Embryonic facial prominence (tissue), 1 donor: ENCODE results near the gene MYOM1.

ENCODE experiments used
- DNase-seq: peaks from one replicate; pipeline ENCODE4 v3.0.0-alpha.2; 2016; ENCODE audit errors: extremely low spot score

The MYOM1 gene

DNA sequence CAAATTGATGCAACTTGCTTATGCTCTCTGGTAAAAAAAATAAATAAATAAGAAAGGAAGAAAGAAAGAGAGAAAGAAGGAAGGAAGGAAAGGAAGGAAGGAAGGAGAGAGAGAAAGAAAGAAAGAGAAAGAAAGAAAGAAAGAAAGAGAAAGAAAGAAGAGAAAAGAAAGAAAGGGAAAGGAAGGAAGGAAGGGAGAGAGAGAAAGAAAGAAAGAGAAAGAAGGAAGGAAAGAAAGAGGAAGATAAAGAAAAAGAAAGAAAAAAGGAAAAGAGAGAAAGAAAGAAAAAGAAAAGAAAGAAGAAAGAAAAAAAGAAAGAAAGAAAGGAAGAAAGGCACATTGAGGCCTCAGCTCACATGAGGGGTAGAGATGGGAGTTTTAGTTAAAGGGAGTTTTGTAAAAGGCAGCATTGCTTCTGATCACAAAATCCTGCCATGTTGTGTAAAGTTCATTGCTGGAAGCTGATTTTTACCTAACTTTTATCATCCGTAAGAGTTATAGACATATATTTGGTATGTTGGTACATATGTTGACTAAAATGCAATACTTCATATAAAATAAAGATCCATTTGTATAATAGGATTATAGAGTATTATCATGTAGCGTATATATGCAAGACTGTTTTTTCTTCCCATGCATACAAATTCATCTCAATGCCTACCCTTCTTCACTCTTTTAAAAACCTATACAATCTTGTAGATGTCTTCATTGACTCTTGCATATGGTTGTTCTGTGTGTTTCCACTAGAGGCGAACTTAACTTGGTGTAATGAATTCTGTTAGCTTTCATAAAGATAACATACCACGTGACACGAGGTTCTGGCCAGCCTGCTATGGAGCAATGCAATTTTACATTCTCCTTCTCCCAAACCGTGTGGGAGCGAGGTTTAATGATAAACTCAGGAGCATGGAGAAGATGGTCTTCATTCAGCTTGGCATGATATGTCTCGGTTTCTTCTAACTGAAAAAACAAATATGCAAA, 32.8 kb downstream of the MYOM1 start:
- no peak for DNase-seq

DNA sequence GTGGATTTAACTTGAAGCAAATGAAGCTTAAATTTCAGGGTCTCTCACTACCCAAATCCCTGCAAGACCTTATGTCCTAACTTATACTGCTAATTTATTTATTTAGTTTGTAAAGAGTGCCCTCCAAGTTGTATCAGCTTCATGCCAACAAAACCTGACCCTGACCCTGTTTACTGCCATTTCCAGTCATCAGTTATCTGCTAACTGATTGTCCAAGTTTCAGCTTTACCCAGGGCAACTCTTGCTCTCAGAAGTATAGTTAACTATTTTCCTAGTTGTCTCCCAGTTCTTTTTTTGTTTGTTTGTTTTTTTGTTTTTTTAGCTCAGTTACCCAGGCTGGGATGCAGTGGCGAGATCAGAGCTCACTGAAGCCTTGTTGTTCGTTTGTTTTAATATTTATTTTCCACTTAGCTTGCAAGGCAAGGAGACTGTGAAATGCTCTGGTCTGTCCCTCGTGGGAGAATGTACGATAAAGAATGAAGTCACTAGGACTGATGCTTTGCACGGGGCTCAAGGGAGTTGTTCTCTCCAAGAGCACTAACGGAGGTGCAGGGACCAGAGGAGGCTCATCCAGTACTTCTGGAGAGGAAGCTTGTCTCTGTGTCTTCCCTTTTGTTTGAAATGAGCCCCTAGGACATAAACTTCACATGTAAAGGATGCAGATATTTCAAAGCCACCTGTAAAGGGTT, 35.3 kb downstream of the MYOM1 start:
- DNase-seq, result no peak

DNA sequence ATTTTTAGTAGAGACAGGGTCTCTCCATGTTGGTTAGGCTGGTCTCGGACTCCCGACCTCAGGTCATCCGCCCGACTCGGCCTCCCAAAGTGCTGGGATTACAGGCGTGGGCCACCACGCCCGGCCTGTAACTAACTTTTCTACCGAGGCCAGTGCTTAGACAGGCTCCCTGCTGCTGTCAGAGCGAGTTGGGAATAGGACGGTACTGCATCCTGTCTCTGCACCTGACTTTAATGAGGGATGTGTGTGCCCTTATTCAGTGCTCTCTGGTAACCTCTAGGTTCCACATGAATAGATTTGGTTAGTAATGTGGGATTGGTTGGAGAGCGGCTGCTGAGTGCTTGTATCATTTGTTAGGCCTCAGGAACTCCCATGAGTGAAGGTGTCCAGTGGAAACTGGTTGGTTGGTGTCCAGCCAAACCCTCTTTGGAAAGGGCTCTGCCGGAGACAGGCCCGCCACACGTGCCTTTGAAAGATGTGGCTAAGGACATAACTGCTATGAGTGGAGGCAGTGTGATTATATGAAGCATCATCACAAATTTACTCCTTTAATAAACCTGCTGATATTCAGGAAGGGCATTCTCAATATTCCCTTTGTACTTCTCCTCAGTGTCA, 36.6 kb downstream of the MYOM1 start:
- DNase-seq, result no peak

DNA sequence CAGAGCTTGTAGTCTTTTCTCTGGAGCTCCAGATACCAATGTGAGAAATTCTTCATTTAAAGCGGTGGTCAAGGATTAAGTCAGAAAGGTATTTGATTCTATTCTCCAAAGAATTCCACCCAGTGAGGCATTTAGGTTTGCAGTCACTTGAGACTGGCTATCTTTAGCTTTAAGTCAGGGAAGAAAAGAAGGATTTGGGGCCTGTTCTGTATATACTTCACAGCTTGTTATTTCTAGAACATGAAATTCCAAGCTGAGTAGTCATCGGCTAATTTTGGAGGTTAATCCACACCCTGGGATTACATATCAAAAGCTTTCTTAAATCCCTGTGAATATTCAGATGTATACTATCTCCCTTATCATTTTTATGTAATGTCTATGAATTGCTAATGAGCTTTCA, 39.4 kb downstream of the MYOM1 start:
- DNase-seq, result no peak

DNA sequence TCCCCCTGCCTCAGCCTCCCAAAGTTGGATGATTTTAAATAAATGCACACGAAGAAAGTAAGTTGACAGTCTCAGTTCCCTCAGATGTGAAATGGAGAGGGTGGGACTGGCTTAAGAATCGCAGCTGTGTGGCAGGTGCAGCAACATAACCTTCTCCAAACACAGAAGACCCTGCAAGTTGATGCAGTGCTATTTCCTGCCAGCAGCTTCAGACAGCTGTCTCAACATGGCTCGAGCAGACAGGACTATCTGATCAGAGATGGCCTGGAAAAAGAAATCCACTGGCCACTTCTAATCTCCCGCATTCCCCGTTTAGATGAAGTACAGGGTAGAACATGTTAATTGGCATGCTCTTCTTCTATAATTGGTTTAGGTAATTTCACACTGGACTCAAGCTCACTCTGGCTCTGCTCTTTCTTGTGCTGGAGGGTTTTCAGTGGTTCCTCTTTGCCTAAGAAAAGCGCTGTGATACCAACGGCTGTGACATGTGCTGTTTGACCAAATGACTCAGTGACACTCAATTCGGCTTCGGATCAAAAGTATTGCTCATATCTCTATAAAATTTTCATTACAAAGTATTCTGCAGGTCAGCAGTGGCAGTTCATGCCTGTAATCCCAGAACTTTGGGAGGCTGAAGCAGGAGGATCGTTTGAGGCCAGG, 40.2 kb downstream of the MYOM1 start:
- DNase-seq, result no peak

DNA sequence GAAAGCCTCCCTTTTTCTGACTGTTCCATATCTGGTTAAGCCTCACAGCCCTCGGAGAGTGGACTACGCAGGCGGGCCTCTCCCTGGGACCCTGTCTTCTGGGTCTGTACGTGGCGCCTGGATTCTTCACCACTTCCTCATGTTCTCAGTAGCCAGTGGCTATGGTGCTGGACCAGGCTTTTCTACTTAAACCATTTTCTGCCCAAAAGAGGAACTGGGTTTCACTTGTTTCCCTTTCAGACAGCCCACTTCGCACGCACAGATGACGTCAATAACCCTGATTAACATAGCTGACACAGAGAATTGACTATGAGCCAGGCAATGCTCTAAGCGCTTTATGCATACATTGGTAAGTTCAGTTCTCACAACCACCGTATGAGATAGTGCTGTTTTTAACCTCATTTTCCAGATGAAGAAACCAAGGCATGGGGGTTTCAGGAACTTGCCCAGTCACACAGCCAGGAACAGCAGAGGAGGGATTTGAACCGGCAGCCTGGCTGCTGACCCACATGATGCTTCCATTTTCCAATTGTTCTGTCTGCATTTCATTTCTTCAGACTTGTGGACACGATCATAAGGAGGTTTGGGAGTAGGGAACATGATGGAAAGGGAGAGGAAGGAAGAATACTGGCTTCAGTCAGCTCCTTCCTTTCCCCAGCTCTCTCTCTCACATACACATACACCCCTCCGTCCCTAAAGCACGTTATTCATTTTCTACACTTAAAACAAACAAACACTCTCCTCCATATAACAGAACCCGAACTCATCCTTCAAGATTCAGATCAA, 41.7 kb downstream of the MYOM1 start:
- DNase-seq, result no peak

DNA sequence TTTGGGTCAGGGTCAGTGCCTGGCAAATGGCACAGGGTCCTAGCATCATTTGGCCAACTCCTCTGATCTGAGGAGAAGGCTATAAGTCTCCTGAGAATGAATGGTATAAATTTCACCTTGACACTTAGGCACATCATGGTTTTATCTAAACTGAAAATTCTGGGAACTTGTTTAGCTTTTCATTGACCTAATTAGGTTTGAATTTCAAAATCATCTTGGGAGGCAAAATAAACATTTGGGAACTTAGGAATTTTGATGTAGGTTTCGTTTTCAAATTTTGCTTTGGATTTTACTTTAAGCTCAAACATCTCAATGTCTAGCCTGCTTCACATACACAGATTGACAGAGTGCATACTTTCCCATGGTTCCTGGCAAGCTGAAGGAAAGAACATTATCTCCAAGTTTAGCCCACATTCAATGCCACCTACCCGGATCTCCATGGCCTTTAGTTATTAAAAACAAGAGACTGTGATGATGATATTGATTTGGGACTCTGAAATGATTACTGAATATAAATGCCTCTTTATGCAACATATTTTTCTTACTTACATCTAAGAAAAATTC, 44.5 kb downstream of the MYOM1 start:
- DNase-seq, result no peak

DNA sequence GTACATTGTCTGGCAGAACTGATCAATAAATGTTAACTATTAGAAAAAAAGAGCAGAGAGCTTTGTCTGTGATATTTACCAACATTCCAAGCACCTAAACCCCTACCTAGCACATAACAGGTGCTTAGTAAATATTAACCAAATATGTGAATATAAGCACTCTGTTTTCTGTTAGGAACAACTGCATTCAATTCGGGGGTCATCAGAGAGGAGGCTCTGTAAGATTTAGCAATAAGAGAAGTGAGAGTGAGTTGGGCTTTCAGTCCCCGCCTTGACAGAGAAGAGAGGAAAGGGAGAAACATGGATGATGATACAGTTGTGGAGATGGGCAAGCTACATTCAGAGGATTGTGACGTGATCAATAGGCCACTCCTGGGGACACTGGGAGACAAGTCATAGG, 47.7 kb downstream of the MYOM1 start:
- no peak for DNase-seq

DNA sequence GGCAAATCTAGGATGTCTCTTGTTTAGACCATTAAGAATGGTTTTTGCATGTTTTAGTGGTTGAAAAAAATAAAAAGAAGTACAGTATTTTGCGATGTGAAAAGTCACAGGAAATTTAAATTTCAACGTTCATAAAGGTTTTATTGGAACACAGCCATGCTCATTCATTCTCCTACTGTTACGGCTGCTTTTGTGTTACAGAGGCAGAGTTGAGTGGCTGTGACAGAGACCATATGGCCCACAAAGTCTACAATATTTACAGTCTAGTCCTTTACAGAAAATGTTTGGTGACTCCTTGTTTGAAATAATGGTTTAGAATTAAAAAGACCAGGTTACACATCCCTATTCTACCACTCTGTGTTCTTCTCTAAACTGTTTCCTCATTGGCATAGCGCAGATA, 48.1 kb downstream of the MYOM1 start:
- no peak for DNase-seq

DNA sequence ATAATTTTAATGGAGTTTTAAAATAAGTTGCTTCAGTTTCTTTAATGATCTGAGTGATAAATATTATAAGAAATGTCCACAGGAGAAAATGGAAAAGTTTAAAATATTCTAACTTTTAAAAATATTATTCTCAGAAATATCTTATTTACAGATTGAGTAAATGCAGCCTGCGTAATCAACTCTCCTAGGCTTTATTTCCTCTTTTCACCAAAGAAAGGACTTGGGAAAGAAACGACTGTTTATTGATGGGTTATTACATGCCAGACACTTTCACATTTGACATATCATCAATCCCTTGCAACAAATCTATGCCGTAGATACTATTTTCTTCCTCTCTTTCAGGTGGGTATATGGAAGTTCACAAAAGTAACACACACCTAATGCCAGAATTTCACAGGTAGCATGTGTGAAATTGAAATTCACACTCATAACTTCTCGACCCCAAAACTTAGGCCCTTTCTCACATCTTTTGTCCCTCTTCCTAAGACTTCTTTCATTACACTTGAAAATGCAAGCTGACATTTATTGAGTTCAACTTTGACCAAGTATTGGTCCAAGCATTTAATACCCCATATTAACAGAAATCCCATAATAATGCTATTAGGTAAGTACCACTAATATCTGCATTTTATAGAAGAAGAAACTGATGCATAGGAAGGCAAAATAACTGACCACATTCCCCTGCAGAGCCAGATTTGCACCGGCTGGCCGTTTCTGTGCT, 49.2 kb downstream of the MYOM1 start:
- no peak for DNase-seq

DNA sequence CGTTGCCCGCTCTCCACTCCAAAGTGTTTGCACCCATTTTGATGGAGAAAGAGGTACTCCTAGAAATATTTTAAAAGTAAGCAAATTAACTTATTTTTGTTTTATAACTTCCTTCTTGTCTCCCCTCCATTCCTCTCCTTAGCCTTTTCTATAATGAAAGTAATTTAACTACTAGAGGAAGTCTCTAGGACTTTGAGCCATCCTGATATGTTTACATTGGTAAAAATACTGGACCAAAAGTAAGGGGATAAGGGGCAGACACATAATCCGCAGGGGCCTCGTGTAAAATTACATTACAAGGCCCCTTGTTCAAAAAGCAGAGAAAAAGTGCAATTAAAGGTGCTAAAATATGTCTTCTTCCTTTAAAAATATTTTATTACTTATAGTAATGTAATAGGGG, 55.4 kb downstream of the MYOM1 start:
- DNase-seq, result no peak

DNA sequence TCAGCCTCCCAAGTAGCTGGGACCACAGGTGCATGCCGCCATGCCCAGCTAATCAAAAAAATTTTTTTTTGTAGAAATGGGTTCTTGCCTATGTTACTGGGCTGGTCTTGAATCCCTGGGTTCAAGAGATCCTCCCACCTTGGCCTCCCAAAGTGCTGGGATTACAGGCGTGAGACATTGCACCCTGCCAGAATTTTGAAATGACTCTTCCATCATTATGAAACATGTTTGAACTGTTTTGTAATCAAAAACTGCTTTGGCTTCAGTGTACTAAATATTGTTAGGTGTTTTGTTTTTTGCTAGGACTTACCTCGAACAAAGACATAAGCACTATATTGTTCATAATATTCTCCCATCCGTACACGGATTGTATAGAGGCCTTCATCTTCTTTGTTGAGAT, 55.8 kb downstream of the MYOM1 start:
- no peak for DNase-seq

DNA sequence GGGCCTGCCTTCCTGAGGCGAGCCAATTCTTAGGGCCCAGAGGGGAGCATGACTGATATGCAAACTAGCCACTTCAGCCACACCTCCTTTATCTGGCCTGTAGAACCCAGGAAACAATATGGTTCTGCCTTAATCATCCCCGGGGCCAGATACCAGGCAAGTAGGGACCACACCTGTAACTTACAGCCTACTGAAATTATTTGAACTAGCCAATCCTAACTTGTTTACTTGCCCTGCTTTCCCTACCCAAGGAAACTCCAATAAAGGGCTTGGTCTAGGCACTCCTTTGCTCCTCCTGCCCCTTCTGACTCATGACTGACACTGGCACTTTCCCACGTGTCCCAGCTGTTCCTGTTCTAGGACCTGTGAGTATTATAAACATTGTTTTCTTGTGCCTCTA, 57.6 kb downstream of the MYOM1 start:
- no peak for DNase-seq

DNA sequence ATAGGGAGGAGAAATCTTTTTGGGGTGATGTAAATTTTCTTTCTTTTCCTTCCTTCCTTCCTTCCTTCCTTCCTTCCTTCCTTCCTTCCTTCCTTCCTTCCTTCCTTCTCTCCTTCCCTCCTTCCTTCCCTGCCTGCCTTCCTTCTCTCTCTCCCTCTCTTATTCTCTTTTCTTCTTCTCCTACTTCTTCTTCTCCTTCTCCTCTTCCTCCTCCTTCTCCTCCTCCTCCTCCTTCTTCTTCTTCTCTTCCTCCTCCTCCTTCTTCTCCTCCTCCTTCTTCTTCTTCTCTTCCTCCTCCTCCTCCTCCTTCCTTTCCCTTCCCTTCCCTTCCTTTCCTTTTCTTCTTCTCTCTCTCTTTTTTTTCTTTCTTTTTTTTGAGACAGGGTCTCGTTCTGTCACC, 59.9 kb downstream of the MYOM1 start:
- no peak for DNase-seq

DNA sequence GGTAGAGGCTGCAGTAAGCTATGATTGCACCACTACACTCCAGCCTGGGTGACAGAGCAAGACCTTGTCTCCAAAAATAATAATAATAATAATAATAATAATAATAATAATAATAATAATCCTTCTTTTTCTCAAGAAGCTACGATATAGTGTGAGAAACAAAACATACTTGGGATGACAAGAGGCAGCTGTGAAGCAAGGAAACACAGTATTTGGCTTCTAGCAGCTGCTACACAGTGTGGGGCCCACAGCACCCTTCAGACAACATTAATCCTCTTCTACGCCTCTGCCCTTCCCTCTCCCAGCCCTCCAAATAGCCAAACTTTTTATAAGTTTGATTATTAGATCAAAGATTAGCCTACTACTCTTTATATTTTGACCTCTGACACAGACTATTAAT, 62.2 kb downstream of the MYOM1 start:
- no peak for DNase-seq

DNA sequence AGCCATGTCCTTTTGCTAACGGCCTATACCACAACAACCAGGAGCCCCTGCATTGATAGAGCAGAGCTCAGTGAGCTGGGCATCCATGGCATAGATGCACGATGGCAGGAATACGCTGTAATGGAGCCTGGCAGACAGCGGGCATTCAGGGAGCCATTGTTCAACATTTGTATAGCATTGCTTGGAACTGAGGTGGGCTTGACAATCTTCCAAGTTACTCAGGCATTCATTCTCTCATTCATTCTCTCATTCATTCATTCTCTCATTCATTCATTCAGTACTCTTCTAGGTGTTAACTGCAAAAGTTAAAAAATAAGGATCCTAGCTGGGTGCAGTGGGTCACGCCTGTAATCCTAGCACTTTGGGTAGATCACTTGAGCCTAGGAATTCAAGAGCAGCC, 62.7 kb downstream of the MYOM1 start:
- no peak for DNase-seq

DNA sequence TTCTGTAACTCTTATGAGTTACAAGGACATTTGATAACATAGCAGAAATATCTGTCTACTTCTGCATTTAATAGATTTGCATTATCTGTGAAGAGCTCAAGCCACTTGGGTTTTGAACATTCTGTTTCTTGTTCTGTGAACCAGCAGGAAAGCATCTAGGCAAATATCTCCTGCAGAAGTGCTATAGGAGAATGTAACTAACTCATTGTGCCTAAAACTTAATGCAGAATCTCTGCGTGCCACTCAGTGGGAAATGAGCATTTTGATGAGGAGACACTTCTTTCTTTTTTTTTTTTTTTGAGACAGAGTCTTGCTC, 63.5 kb downstream of the MYOM1 start:
- DNase-seq, result no peak

DNA sequence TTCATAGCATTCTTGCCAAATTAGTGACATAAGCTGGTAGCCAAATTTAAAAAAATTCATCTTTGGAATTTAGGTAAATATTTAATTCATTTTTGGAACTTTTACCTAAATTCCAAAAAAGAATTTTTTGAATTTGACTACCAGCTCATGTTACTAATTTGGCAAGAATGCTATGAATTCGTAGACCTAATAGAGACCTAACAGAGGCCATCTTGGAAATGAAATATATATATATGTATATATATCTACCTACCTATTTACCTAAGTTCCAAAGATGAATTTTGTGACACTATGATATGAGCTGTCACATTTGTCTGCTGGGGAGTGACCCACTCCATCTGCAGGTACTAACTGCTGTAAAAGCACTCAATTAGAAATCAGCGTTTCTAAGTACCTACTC, 65.6 kb downstream of the MYOM1 start:
- DNase-seq, result no peak

DNA sequence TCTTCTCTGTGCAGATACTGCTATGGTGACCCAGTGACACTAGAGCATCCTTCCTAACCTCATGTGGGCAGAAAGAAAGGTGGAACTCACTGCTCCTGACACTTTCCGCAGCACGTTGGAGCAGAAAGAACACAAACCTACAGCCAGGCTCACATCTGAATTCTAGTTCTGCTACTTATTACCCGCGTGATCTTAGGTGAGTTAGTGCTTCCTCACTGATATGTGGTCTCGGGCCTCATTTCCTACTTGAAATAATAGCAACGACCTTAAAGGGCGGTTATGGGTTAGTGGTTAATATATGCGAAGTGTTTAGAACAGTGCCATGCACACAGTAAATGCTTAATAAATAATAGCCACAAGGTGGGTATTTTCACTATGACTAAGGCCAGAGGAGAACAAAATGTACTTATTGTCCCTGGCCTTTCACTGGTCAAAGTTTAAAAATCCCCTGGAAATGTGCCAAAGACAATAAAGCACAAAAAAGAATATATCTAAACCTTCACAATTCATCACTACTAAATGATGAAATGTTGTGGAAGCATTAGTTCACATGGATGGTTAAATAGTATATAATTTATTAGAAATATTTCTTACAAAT, 66.6 kb downstream of the MYOM1 start:
- DNase-seq, result no peak

DNA sequence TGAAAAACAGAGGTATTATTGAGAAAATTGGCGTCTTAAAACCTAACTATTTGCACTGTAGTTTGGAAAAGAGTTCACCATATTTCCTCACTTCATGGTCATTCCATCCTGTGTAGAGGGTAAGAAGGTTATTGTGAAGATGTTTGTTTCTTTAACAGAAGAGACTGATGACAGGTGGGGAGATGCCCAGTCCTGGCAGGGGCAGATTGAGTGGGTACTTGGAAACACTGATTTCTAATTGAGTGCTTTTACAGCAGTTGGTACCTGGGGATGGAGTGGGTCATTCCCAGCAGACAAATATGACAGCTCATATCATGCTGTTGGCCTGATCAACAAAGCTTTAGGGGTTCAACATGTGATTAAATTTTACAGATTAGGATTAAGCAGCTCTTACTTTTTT, 67.5 kb downstream of the MYOM1 start:
- no peak for DNase-seq
